Uterus (tissue), 4 donors: ENCODE results near the gene STIP1. TPM values are rescaled to one million over a fixed set of nuclear protein-coding genes. Genes with fewer than 3 reads are reported as not detected.

Experiments used
- DNase-seq, 2 donors: peaks; one replicate each; pipeline ENCODE4 v3.0.0-alpha.2; 2019 to 2020
- H3K27ac ChIP-seq, 2 donors: fragments of 200-600 bp; sonication (generic); 1 replicate in 1 of 2; 2 replicates in 1 of 2; pipeline ENCODE4 v1.5.1; 2016 to 2018
- H3K27me3 ChIP-seq, 2 donors: fragments of 200-600 bp; sonication (generic); one replicate each; pipeline ENCODE4 v1.5.1; 2018 to 2019; ENCODE audit warnings: control low read depth in 1 of 2
- H3K36me3 ChIP-seq, 2 donors: fragments of 200-600 bp; sonication (generic); one replicate each; pipeline ENCODE4 v1.5.1; 2019; ENCODE audit warnings: control low read depth in 1 of 2
- H3K4me1 ChIP-seq, 2 donors: fragments of 200-600 bp; sonication (generic); one replicate each; pipeline ENCODE4 v1.5.1; 2018 to 2019; ENCODE audit warnings: control low read depth in 1 of 2
- H3K4me3 ChIP-seq, 2 donors: fragments of 200-600 bp; sonication (generic); 1 replicate in 1 of 2; 2 replicates in 1 of 2; pipeline ENCODE4 v1.5.1; 2018 to 2019; ENCODE audit warnings: mild to moderate bottlenecking in 1 of 2
- H3K9me3 ChIP-seq, 2 donors: fragments of 200-600 bp; sonication (generic); one replicate each; pipeline ENCODE4 v1.5.1; 2019; ENCODE audit warnings: control low read depth in 1 of 2
- CTCF ChIP-seq, 4 experiments: fragments of 200-600 bp in 2 of 4; fragments of 450-650 bp in 2 of 4; sonication (generic) in 2 of 4; IDR thresholded peaks; one replicate each; pipeline ENCODE4 v1.5.1; 2016 to 2019; ENCODE audit warnings: antibody characterized with exemption in 4 of 4, mild to moderate bottlenecking in 2 of 4, moderate library complexity in 1 of 4
- POLR2A ChIP-seq, 2 donors: fragments of 450-650 bp; IDR thresholded peaks; one replicate each; pipeline ENCODE4 v1.6.1; 2016; ENCODE audit warnings: antibody characterized with exemption in 2 of 2, mild to moderate bottlenecking in 1 of 2, moderate library complexity in 1 of 2
- intact Hi-C: fragments of 100-400 bp; cut with DNase I; formaldehyde crosslinking; loops from one replicate; pipeline ENCODE4 v1.15.1; 2023; ENCODE audit warnings: low total_unique reads
- total RNA-seq, 4 donors: library from RNA; depleted of rRNA in 3 of 4; stranded (reverse); fragments of >200 nt in 3 of 4; gene quantifications; one replicate each; pipeline versions ENCODE4 v1.1.0 to v1.2.4, GENCODE V29; 2014 to 2023
- donor health status: DM: yes; HTN: yes; CAD: no.

The STIP1 gene
- total RNA-seq, 4 donors from 2014 or later = 20.9 to 101 (median 83.8) TPM

DNA sequence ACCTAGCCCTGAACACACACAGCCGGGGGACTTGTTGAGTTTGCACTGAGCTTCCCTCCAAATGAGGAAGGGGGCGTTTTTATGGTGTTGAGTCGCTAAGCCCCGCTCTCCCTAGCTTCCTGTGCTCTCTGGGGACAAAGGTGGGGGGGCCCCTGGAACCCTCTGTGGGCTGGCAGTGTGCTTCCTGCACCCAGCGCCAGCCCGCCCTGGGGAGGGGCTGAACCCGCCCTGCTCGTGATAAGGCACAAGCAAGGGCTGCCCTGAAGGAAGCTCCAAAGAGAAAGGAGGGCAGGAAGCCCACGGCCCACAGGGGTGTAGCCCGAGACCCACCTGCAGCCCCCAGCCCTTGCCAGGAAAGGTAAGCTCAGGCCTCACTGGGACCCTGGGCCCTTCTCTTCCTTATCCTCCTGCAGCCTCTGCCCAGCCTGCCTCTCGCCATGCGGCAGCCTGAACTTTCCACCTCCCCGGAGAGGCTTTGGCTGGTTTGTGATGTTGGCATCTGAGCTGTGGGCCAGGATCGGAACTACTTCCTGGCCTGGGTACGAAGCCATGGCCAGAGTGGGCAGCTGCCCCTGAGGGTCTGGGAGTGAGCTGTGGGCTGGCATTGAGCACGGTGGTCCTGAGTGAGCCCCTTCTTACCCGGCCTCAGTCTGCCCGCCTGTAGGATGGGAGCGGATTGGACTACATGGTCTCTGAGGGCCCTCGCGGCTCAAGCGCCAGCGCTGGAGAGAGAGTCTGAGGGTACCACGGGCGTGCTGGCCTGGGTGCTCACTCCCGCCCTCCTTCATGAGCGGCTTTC, 20.7 kb downstream of the STIP1 start, which contains the start of gene FERMT3:
FERMT3 (plus strand) TSS at position 265 of the 799 bp plus-strand sequence. CDS start 644 bp downstream, outside the sequence.
- Histone ChIP-seq H3K36me3 (no peaks in the 10 kb centered on the region), H3K9me3 (no peaks in the 10 kb centered on the region), H3K27me3 (no peaks in the 10 kb centered on the region), H3K27ac (peak within 1 kb of the TSS; percentile 65 to 78), H3K4me1 (no peaks in the 10 kb centered on the region), H3K4me3 (no peak within 1 kb of the TSS)
- peak in 1 of 2 donors; percentile 34 for DNase-seq
- intact Hi-C loops = loop anchor here (5.0 kb wide), 1 partner anchor 91 kb away; no protein-coding TSS in a partner anchor
- TF ChIP-seq POLR2A (IDR thresholded peaks at IDR 0.05) (no peak), CTCF (IDR thresholded peaks at IDR 0.05) (no peak)

- peak; percentile 63 to 72 for DNase-seq
- H3K27me3 ChIP-seq = no peaks in the 10 kb centered on the region
- TF ChIP-seq CTCF (IDR thresholded peaks at IDR 0.05) (no peak), POLR2A (IDR thresholded peaks at IDR 0.05) (no peak)
- H3K27ac ChIP-seq = peak overlapping the region; percentile 65 to 78
- no peaks in the 10 kb centered on the region for H3K4me1 ChIP-seq
- no peaks in the 10 kb centered on the region for H3K9me3 ChIP-seq
- intact Hi-C loops = loop anchor here (5.0 kb wide), 1 partner anchor 90 kb away; no protein-coding TSS in a partner anchor
- no peaks in the 10 kb centered on the region for H3K36me3 ChIP-seq
- no peak overlapping the region for H3K4me3 ChIP-seq
These were observed 21.5 kb downstream of the STIP1 start for GRCh38 chr11:64207256-64208085.

DNA sequence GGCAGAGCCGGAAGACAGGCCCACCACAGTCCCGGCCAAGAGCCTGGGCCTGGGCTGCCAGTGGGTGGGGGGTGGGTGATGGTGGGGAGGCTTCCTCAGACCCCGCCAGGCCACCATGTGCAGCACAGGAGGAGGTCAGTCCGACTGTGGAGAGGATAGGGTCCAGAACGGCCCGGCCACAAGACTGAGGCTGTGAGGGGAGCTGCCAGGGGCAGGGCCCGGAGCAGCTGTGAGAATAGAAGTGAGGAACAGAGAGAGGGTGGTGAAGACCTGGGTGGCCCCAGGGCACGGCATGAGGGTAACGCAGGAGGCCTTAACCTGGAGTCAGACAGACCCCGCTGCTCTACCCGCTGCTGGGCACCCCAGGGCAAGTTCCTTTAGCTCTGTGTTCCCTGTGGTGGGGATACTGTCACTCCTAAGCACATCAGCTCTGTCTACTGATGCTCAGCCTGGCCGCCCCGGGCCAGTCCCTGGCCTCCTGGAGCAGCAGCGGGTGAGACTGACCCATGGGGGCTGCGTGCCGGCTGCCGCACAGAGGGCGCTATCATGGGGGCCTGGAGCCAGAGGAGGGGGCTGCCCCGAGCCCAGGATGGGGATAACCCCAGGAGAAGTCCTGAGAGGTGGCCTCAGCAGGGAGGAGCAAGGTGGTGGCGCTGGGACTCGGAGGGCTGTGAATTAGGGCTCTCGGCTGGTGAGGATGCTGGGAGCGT, 22.3 kb downstream of the STIP1 start:
- Histone ChIP-seq H3K4me3 (no peak overlapping the region), H3K36me3 (no peaks in the 10 kb centered on the region), H3K4me1 (no peaks in the 10 kb centered on the region), H3K27ac (peak overlapping the region; percentile 65 to 78), H3K9me3 (no peaks in the 10 kb centered on the region), H3K27me3 (no peaks in the 10 kb centered on the region)
- DNase-seq = peak in 1 of 2 donors; percentile 18
- intact Hi-C loops = loop anchor here (5.0 kb wide), 1 partner anchor 89 kb away; no protein-coding TSS in a partner anchor
- TF ChIP-seq CTCF (IDR thresholded peaks at IDR 0.05) (no peak), POLR2A (IDR thresholded peaks at IDR 0.05) (no peak)

- DNase-seq = no peak
- H3K27me3 ChIP-seq = no peaks in the 10 kb centered on the region
- TF ChIP-seq CTCF (IDR thresholded peaks at IDR 0.05) (no peak), POLR2A (IDR thresholded peaks at IDR 0.05) (no peak)
- no peak overlapping the region for H3K4me3 ChIP-seq
- intact Hi-C loops = loop anchor here (5.0 kb wide), 1 partner anchor 88 kb away; no protein-coding TSS in a partner anchor
- no peaks in the 10 kb centered on the region for H3K9me3 ChIP-seq
- H3K27ac ChIP-seq = peak overlapping the region; percentile 65 to 78
- H3K4me1 ChIP-seq = no peaks in the 10 kb centered on the region
- H3K36me3 ChIP-seq = no peaks in the 10 kb centered on the region
These were observed 23.0 kb downstream of the STIP1 start for GRCh38 chr11:64208796-64209562.
